K562 (cell line): Measurements from ENCODE around the gene LAMA1. TPM values are rescaled to one million over a fixed set of nuclear protein-coding genes. Genes with fewer than 3 reads are reported as not detected.

Source experiments
- ATAC-seq: fragments of 200-7000 bp; cut with Tn5 transposase; 3 replicates; pipeline ENCODE4 v1.9.1; 2020; ENCODE audit warnings: moderate library complexity
- BruUV-seq: library from RNA; stranded (reverse); fragments of 400-500 nt; replicated peaks from 2 replicates; lab custom pipeline; 2021; lab: Mats Ljungman, UMichigan
- CTCF ChIA-PET: fragments of 300-600 bp; formaldehyde crosslinking; extraction: SDS; loops from one replicate; lab custom pipeline; 2021; ENCODE audit warnings: low intra/inter-chr PET ratio; lab: Yijun Ruan, JAX
- POLR2A ChIA-PET: fragments of 300-600, 350-650 bp; sonication (Branson Sonifier 250); formaldehyde crosslinking; extraction: SDS; loops from one replicate; lab custom pipeline; 2021; ENCODE audit warnings: antibody characterized with exemption, inconsistent platforms; lab: Yijun Ruan, JAX
- DNase-seq, 4 experiments: peaks; one replicate each; pipeline versions ENCODE4 v3.0.0 to v3.0.0-alpha.2; 2011 to 2018; ENCODE audit warnings: low spot score in 3 of 4, mixed read lengths in 3 of 4; ENCODE audit errors: extremely low read depth in 1 of 4
- FAIRE-seq: peaks from 2 replicates; lab custom pipeline; 2011; peaks lifted over from hg19 to GRCh38; lab: Jason Lieb, UNC
- H2AFZ ChIP-seq: 2 replicates; pipeline ENCODE4 v1.6.0; 2011; ENCODE audit warnings: low read depth, low read length, control low read depth, inconsistent platforms
- H3K27ac ChIP-seq: fragments of 200-600 bp; 3 replicates; pipeline ENCODE4 v1.8.0; 2011; ENCODE audit warnings: low read depth, mild to moderate bottlenecking, control low read depth, inconsistent platforms, low read length, moderate library complexity, mixed read lengths; ENCODE audit errors: extremely low read depth
- H3K27me3 ChIP-seq, 2 experiments: fragments of 300-600 bp in 1 of 2; 2 replicates in 1 of 2; 3 replicates in 1 of 2; pipeline versions ENCODE4 v1.6.0 to v1.8.0; 2011; ENCODE audit warnings: inconsistent platforms in 2 of 2, low read length in 2 of 2, mild to moderate bottlenecking in 1 of 2, mixed read lengths in 1 of 2, moderate library complexity in 1 of 2; ENCODE audit not compliant: control insufficient read depth in 2 of 2, insufficient read depth in 2 of 2
- H3K36me3 ChIP-seq: fragments of 300-600 bp; 3 replicates; pipeline ENCODE4 v1.8.0; 2011; ENCODE audit warnings: mild to moderate bottlenecking, low read length, inconsistent platforms; ENCODE audit not compliant: control insufficient read depth, insufficient read depth
- H3K4me1 ChIP-seq, 2 experiments: fragments of 200-600 bp in 1 of 2; replicated peaks in 1 of 2; 2 replicates in 1 of 2; 3 replicates in 1 of 2; pipeline versions ENCODE4 v1.5.1 to v1.8.0; 2011; ENCODE audit warnings: inconsistent platforms in 2 of 2, low read length in 2 of 2, mild to moderate bottlenecking in 1 of 2, mixed read lengths in 1 of 2, moderate library complexity in 1 of 2; ENCODE audit not compliant: control insufficient read depth in 2 of 2, insufficient read depth in 2 of 2
- H3K4me2 ChIP-seq: 2 replicates; pipeline ENCODE4 v1.6.1; 2011; ENCODE audit warnings: low read length, control low read depth, inconsistent platforms, mixed read lengths; ENCODE audit not compliant: insufficient read depth
- H3K4me3 ChIP-seq: fragments of 200-600 bp; sonication (generic), shearing (Covaris generic); 2 replicates; pipeline ENCODE4 v1.5.1; 2016; ENCODE audit warnings: control low read depth, inconsistent platforms
- H3K79me2 ChIP-seq: fragments of 200-600 bp; 3 replicates; pipeline ENCODE4 v1.8.0; 2011; ENCODE audit warnings: low read length, inconsistent platforms; ENCODE audit not compliant: control insufficient read depth, insufficient read depth
- H3K9ac ChIP-seq, 2 experiments: 2 replicates each; pipeline versions ENCODE4 v1.6.0 to v1.6.1; 2011; ENCODE audit warnings: low read depth in 2 of 2, low read length in 2 of 2, control low read depth in 1 of 2, inconsistent platforms in 1 of 2, mild to moderate bottlenecking in 1 of 2, mixed read lengths in 1 of 2; ENCODE audit not compliant: insufficient read depth in 1 of 2
- H3K9me1 ChIP-seq: one replicate; pipeline ENCODE4 v1.6.0; 2011; ENCODE audit warnings: inconsistent platforms, mild to moderate bottlenecking, low read length, moderate library complexity; ENCODE audit not compliant: control insufficient read depth, insufficient read depth
- H3K9me3 ChIP-seq: replicated peaks from 2 replicates; pipeline ENCODE4 v1.5.1; 2011; ENCODE audit warnings: low read depth, low read length, inconsistent platforms; ENCODE audit not compliant: control insufficient read depth, insufficient read depth
- H4K20me1 ChIP-seq: replicated peaks from 2 replicates; pipeline ENCODE4 v1.6.1; 2011; ENCODE audit warnings: low read length, inconsistent platforms, mixed read lengths; ENCODE audit not compliant: control insufficient read depth, insufficient read depth
- CCNT2 ChIP-seq: IDR thresholded peaks from 2 replicates; pipeline ENCODE4 v1.6.1; 2011; ENCODE audit warnings: borderline replicate concordance, low read depth, mild to moderate bottlenecking, moderate library complexity, mixed read lengths, low read length; ENCODE audit not compliant: insufficient read length; ENCODE audit errors: extremely low read depth
- E2F1 ChIP-seq: sonication (generic); formaldehyde crosslinking; IDR thresholded peaks from 2 replicates; pipeline ENCODE4 v1.8.1; 2023; ENCODE audit warnings: mild to moderate bottlenecking, missing genetic modification reagents, moderate library complexity
- ETV6 ChIP-seq, 3 experiments: fragments of 150-350 bp in 1 of 3; sonication (generic) in 1 of 3; formaldehyde crosslinking in 1 of 3; IDR thresholded peaks; 2 replicates each; pipeline versions ENCODE4 v1.6.1 to v1.8.0; 2014 to 2022; ENCODE audit warnings: borderline replicate concordance in 2 of 3, low read depth in 2 of 3, antibody characterized with exemption in 1 of 3, low read length in 1 of 3, mild to moderate bottlenecking in 1 of 3, missing genetic modification reagents in 1 of 3
- KDM1A ChIP-seq, 2 experiments: fragments of 450-650 bp; IDR thresholded peaks; 2 replicates each; pipeline ENCODE4 v1.6.1; 2016; ENCODE audit warnings: mild to moderate bottlenecking in 2 of 2
- KLF10 ChIP-seq: fragments of 250-450 bp; sonication (Bioruptor Pico); IDR thresholded peaks from 2 replicates; pipeline ENCODE4 v1.6.1; 2021; ENCODE audit warnings: matching md5 sums
- NFXL1 ChIP-seq: fragments of 450-650 bp; formaldehyde crosslinking; IDR thresholded peaks from 2 replicates; pipeline ENCODE4 v1.4.0; 2021; ENCODE audit warnings: mild to moderate bottlenecking
- RHOXF2B ChIP-seq: fragments of 250-450 bp; sonication (Bioruptor Pico); conservative IDR thresholded peaks from 2 replicates; pipeline ENCODE4 v1.5.1; 2021
- SAFB ChIP-seq: fragments of 200-400 bp; formaldehyde crosslinking; IDR thresholded peaks from 2 replicates; pipeline ENCODE4 v1.6.1; 2017; ENCODE audit warnings: low read depth, low read length, borderline replicate concordance
- SIRT6 ChIP-seq: IDR thresholded peaks from one replicate; pipeline ENCODE4 v1.6.1; 2012; ENCODE audit warnings: low read depth, mild to moderate bottlenecking, control low read depth, inconsistent platforms, low read length, moderate library complexity
- SLC30A9 ChIP-seq: fragments of 250-450 bp; sonication (Bioruptor Pico); IDR thresholded peaks from 2 replicates; pipeline ENCODE4 v1.8.0; 2022; ENCODE audit warnings: mild to moderate bottlenecking, moderate library complexity
- SMAD4 ChIP-seq: fragments of 250-450 bp; sonication (Bioruptor Pico); conservative IDR thresholded peaks from 2 replicates; pipeline ENCODE4 v1.8.0; 2021; ENCODE audit warnings: inconsistent platforms, mild to moderate bottlenecking, moderate library complexity
- TEAD1 ChIP-seq, 2 experiments: fragments of 450-650 bp in 1 of 2; sonication (generic) in 1 of 2; formaldehyde crosslinking; IDR thresholded peaks; 2 replicates each; pipeline versions ENCODE4 v1.4.0 to v1.8.0; 2020 to 2022; ENCODE audit warnings: mild to moderate bottlenecking in 2 of 2, missing genetic modification reagents in 1 of 2
- ZNF239 ChIP-seq: fragments of 250-450 bp; sonication (Bioruptor Pico); IDR thresholded peaks from 2 replicates; pipeline ENCODE4 v1.4.0; 2020; ENCODE audit warnings: mild to moderate bottlenecking
- ZNF3 ChIP-seq: fragments of 250-450 bp; sonication (Bioruptor Pico); IDR thresholded peaks from 2 replicates; pipeline ENCODE4 v1.5.0; 2021; ENCODE audit warnings: mild to moderate bottlenecking, moderate library complexity
- ZNF316 ChIP-seq: fragments of 450-650 bp; IDR thresholded peaks from 2 replicates; pipeline ENCODE4 v1.6.1; 2016
- ZNF609 ChIP-seq: sonication (generic); formaldehyde crosslinking; IDR thresholded peaks from 2 replicates; pipeline ENCODE4 v1.8.1; 2023; ENCODE audit warnings: missing genetic modification reagents, mild to moderate bottlenecking, borderline replicate concordance
- WGBS: fragments of 100-300 bp; shearing (Covaris generic); methylation state at CpG from one replicate; pipeline ENCODE4 v1.1.6; 2016; ENCODE audit warnings: low coverage, mixed read lengths; ENCODE audit not compliant: insufficient coverage; ENCODE audit errors: missing lambda C conversion rate; 5-methylcytosine and 5-hydroxymethylcytosine counted together
- in situ Hi-C: fragments of 300-500 bp; cut with MboI; formaldehyde crosslinking; loops from 4 replicates; pipeline ENCODE4 v1.15.0; 2018; ENCODE audit warnings: inconsistent platforms, mixed read lengths
- intact Hi-C: fragments of 100-400 bp; cut with micrococcal nuclease; formaldehyde crosslinking; loops from 2 replicates; pipeline ENCODE4 v1.14.2; 2022
- polyA plus RNA-seq, 8 experiments: library from polyadenylated mRNA; depleted of rRNA in 4 of 8; stranded (reverse) in 5 of 8; unstranded in 3 of 8; fragments of >200 nt; fragmentation: Nextera tagmentation in 2 of 8; fragmentation: Illumina TruSeq in 1 of 8; extraction: Ambion mirVana in 2 of 8; extraction: Trizol in 1 of 8; gene quantifications; 2 replicates each; pipeline versions ENCODE4 v1.2.1 to v1.2.3, GENCODE V29; 2011 to 2014; ENCODE audit warnings: inconsistent platforms in 1 of 8, missing spikeins in 1 of 8
- total RNA-seq, 7 experiments: library from RNA; depleted of rRNA in 6 of 7; stranded (reverse); fragments of >200 nt in 6 of 7; fragmentation: Illumina TruSeq in 2 of 7; extraction: Trizol in 2 of 7; gene quantifications; 2 replicates each; pipeline versions ENCODE4 v1.2.1 to v1.2.3, GENCODE V29; 2011 to 2021; ENCODE audit warnings: low replicate concordance in 1 of 7

LAMA1 gene
- total and polyA plus RNA-seq, 9 of the 15 experiments (the other 6 are each of a cell fraction or from before 2014, with no cell fraction given), result 0.04 TPM; not detected in 8

- no peaks in the 10 kb centered on the region for H3K36me3 ChIP-seq
- H3K4me3 ChIP-seq, result no peak overlapping the region
- 0% methylated on average over 4 of the region's 4 CpGs for WGBS
- no peaks in the 10 kb centered on the region for H3K4me1 ChIP-seq
- ATAC-seq, result no peak
- CTCF ChIA-PET, result no interaction called here
- H3K9ac ChIP-seq, result no peak overlapping the region
- no peak for DNase-seq
- no TSS peak for BruUV-seq
- TF ChIP-seq ZNF3 (CRISPR knock-in tag) (no peak), ZNF609 (no peak), SAFB (no peak), E2F1 (CRISPR knock-in tag) (no peak), SIRT6 (no peak), TEAD1 (CRISPR knock-in tag; IDR thresholded peaks at IDR 0.05) (no peak), SLC30A9 (no peak), ZNF316 (no peak), KDM1A (IDR thresholded peaks at IDR 0.05) (no peak), KLF10 (no peak), ZNF239 (CRISPR knock-in tag) (no peak), SMAD4 (CRISPR knock-in tag) (no peak), ETV6 (IDR thresholded peaks at IDR 0.05; ENCODE audit: borderline replicate concordance in 1 of 2, low read depth in 2 of 2, low read length in 1 of 2) (no peak), ETV6 (CRISPR knock-in tag; IDR thresholded peaks at IDR 0.05; ENCODE audit: borderline replicate concordance) (no peak), RHOXF2B (CRISPR knock-in tag) (no peak), CCNT2 (no peak), NFXL1 (no peak)
- TF ChIP-seq, all 486 proteins: peak for 0
- intact Hi-C loops, result no loop called here
- Histone ChIP-seq H3K4me2 (no peak overlapping the region), H3K9me3 (no peaks in the 10 kb centered on the region), H4K20me1 (no peaks in the 10 kb centered on the region), H2AFZ (no peak overlapping the region), H3K27ac (no peak overlapping the region), H3K9me1 (no peaks in the 10 kb centered on the region), H3K27me3 (peaks cover 5 to 12% of the 10 kb centered on the region in 2 experiments; a peak in 2 of 5 replicates), H3K79me2 (no peaks in the 10 kb centered on the region)
- POLR2A ChIA-PET, result no interaction called here
- in situ Hi-C loops, result no loop called here
- no peak for FAIRE-seq
These were observed 12.9 kb downstream of the LAMA1 start for GRCh38 chr18:7104649-7105048.
